ENCODE data around the gene BUB1.

- TF ChIP-seq CTCF (IDR thresholded peaks at IDR 0.05) (no peak), POLR2A (IDR thresholded peaks at IDR 0.05) (no peak), POLR2AphosphoS5 (IDR thresholded peaks at IDR 0.05) (no peak)
Observed at GRCh38 chr2:110682872-110683271, 5.0 kb upstream of the BUB1 start.

All from gastroesophageal sphincter (tissue), 3 donors.